Astrocyte of the cerebellum (primary cell): Measurements from ENCODE around the gene OR10A5.
"Not testable (repeated sequence)": the region's sequence is repeated elsewhere in the genome, so short reads cannot be mapped to it uniquely, and the experiment has no call there.

ENCODE experiments used
- DNase-seq: peaks from one replicate; pipeline ENCODE4 v3.0.0-alpha.2; 2011; ENCODE audit warnings: low read depth
- H3K4me3 ChIP-seq: 2 replicates; pipeline ENCODE4 v1.5.1; 2011; ENCODE audit warnings: mild to moderate bottlenecking, low read depth, low read length, moderate library complexity
- in situ Hi-C: cut with HindIII; loops from 2 replicates; pipeline ENCODE4 v1.10.0; 2017; ENCODE audit warnings: low sequenced_read_pairs
- TF ChIP-seq, protein P1 (sequence below): IDR thresholded peaks from 2 replicates; pipeline ENCODE4 v1.5.1; 2012; ENCODE audit warnings: low read length, low read depth, moderate library complexity, mild to moderate bottlenecking; ENCODE audit errors: missing control alignments

The OR10A5 gene

DNA sequence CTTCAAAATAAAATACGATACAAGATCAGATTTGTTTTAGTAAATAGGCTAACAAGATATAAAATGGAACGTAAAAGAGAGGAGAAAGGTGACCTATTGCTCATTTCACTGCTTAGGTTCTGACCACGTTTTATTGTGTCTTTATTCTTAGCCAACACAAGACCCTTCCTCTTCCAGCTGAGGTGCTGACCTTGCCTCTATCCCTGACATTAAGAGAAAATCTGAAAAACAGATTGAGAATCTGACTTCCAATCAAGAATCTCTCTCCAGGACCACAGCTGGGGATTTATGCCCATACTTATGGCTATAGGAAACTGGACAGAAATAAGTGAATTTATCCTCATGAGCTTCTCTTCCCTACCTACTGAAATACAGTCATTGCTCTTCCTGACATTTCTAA is at the start of gene OR10A5:
Gene OR10A5 (plus strand): TSS at position 301 of the 400 bp plus-strand sequence. CDS start 0 bp downstream, at position 301.
- in situ Hi-C loops, result no loop called here
- TF ChIP-seq, protein P1, sequence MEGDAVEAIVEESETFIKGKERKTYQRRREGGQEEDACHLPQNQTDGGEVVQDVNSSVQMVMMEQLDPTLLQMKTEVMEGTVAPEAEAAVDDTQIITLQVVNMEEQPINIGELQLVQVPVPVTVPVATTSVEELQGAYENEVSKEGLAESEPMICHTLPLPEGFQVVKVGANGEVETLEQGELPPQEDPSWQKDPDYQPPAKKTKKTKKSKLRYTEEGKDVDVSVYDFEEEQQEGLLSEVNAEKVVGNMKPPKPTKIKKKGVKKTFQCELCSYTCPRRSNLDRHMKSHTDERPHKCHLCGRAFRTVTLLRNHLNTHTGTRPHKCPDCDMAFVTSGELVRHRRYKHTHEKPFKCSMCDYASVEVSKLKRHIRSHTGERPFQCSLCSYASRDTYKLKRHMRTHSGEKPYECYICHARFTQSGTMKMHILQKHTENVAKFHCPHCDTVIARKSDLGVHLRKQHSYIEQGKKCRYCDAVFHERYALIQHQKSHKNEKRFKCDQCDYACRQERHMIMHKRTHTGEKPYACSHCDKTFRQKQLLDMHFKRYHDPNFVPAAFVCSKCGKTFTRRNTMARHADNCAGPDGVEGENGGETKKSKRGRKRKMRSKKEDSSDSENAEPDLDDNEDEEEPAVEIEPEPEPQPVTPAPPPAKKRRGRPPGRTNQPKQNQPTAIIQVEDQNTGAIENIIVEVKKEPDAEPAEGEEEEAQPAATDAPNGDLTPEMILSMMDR, result no peak
- no peak within 1 kb of the TSS for H3K4me3 ChIP-seq
- DNase-seq, result no peak

DNA sequence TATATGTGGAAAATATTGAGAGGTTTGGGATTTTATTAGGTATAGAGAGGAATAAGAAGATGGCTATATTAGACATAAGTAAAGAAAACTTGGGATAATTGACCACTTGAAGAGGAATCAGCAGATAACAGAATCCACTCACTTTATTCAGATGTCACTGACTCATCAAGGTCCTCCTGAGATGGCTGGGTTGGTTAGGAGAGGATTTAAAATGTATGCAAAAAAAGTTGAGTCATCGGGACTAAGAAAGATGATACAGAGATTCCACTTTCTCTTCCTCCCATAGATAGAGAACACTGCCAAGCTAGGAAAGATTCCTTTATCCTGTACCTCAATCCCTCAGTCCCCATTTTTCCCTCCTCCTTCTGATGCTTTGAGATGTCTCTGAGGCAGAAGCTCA is 46.1 kb upstream of the OR10A5 start, which contains the start of gene OR6A2:
Gene OR6A2 (minus strand): TSS at position 288 of the 400 bp plus-strand sequence. CDS start 3,981 bp downstream, outside the sequence.
- in situ Hi-C loops, result no loop called here
- DNase-seq, result no peak
- no peak within 1 kb of the TSS for H3K4me3 ChIP-seq

GRCh38 chr11:6801075-6801474 is 44.4 kb upstream of the OR10A5 start:
- DNase-seq, H3K4me3 ChIP-seq, in situ Hi-C loops: not testable (repeated sequence)

More for the DNA sequence above, 46.1 kb upstream of the OR10A5 start, which contains the start of gene OR6A2:
- TF ChIP-seq, protein P1, result no peak

GRCh38 chr11:6812390-6813005 is 33.0 kb upstream of the OR10A5 start:
- H3K4me3 ChIP-seq, result no peak overlapping the region
- TF ChIP-seq, protein P1, result peak; percentile 98
- in situ Hi-C loops, result no loop called here
- DNase-seq, result peak; percentile 9

DNA sequence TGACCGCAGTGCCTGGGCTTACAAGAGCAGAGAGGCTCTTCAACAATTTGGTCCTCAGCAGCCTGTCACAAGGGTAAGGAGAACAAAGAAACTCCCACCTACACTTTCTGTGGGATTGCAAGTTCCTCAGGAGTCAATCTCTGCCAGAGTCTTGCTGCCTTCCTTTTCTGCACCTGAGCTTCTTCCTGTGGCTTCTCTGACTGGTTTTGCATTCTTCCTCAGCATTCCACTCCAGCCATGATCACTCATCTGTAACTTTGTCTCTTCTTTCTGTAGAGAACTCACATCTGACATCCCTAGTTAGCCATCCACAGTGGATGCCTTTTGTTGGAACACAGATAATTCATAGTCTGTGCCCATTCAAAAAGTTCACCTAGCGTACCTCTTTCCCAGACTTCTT is 31.8 kb upstream of the OR10A5 start:
- peak; percentile 3 for DNase-seq
- TF ChIP-seq, protein P1, result no peak
- in situ Hi-C loops, result no loop called here
- H3K4me3 ChIP-seq, result no peak overlapping the region

DNA sequence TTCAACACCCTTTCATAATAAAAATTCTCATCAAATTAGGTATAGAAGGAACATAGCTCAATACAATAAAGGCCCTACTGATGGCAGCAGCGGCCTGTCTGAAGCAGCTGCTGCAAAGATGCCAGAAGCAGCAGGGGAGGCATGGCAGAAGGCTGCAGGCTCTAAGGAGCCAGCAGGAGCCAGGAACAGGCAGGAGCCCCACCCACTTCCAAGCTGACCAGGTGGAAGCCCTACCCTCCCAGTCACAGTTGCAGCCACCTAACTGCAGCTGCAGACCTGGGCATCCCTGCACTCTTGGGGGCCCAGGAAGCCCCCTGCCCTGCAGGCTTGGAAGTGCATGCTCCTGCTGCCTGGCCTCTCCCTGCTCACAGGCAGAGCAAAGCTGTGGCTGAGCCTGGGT is 27.8 kb upstream of the OR10A5 start:
- TF ChIP-seq, protein P1, result no peak
- in situ Hi-C loops, result no loop called here
- no peak for DNase-seq
- H3K4me3 ChIP-seq, result no peak overlapping the region

GRCh38 chr11:6818967-6819366 is 26.5 kb upstream of the OR10A5 start:
- TF ChIP-seq, protein P1, result no peak
- no peak for DNase-seq
- H3K4me3 ChIP-seq, result no peak overlapping the region
- in situ Hi-C loops, result no loop called here
